ENCODE measurements around the gene OSBP.
"Not testable (repeated sequence)": the region's sequence is repeated elsewhere in the genome, so short reads cannot be mapped to it uniquely, and the experiment has no call there.

OSBP gene

GRCh38 chr11:59550842-59551658 is 64.5 kb downstream of the OSBP start:
- no peaks in the 10 kb centered on the region for H3K27me3 ChIP-seq (ENCODE audit: insufficient read depth, poor library complexity, severe bottlenecking)
- peak; percentile 80 to 91 for DNase-seq (ENCODE audit: low read depth in 1 of 2, low spot score in 1 of 2)
- H3K27ac ChIP-seq (replicated peaks) = peak overlapping the region; percentile 83
- H3K4me3 ChIP-seq (replicated peaks; ENCODE audit: insufficient read depth, low read length) = peak overlapping the region; percentile 61
- peak; percentile 8; the same call in 1 of the 2 replicates for TF ChIP-seq POLR2AphosphoS5 (IDR thresholded peaks at IDR 0.05; ENCODE audit: low read depth)
- TF ChIP-seq, protein P1, sequence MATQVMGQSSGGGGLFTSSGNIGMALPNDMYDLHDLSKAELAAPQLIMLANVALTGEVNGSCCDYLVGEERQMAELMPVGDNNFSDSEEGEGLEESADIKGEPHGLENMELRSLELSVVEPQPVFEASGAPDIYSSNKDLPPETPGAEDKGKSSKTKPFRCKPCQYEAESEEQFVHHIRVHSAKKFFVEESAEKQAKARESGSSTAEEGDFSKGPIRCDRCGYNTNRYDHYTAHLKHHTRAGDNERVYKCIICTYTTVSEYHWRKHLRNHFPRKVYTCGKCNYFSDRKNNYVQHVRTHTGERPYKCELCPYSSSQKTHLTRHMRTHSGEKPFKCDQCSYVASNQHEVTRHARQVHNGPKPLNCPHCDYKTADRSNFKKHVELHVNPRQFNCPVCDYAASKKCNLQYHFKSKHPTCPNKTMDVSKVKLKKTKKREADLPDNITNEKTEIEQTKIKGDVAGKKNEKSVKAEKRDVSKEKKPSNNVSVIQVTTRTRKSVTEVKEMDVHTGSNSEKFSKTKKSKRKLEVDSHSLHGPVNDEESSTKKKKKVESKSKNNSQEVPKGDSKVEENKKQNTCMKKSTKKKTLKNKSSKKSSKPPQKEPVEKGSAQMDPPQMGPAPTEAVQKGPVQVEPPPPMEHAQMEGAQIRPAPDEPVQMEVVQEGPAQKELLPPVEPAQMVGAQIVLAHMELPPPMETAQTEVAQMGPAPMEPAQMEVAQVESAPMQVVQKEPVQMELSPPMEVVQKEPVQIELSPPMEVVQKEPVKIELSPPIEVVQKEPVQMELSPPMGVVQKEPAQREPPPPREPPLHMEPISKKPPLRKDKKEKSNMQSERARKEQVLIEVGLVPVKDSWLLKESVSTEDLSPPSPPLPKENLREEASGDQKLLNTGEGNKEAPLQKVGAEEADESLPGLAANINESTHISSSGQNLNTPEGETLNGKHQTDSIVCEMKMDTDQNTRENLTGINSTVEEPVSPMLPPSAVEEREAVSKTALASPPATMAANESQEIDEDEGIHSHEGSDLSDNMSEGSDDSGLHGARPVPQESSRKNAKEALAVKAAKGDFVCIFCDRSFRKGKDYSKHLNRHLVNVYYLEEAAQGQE (IDR thresholded peaks at IDR 0.05; ENCODE audit: insufficient replicate concordance, low read depth) = no peak
- no peak for TF ChIP-seq GABPA (IDR thresholded peaks at IDR 0.05; ENCODE audit: low read depth)
- no peak for TF ChIP-seq SPI1 (IDR thresholded peaks at IDR 0.05; ENCODE audit: borderline replicate concordance, low read depth)
- no peak for TF ChIP-seq CTCF (IDR thresholded peaks at IDR 0.05; ENCODE audit: insufficient read depth, low read length)

- Histone ChIP-seq H3K27me3 (ENCODE audit: insufficient read depth, poor library complexity, severe bottlenecking) (no peaks in the 10 kb centered on the region), H3K4me3 (replicated peaks; ENCODE audit: insufficient read depth, low read length) (peak overlapping the region; percentile 61), H3K27ac (replicated peaks) (peak overlapping the region; percentile 83)
- TF ChIP-seq, protein P1 (IDR thresholded peaks at IDR 0.05; ENCODE audit: insufficient replicate concordance, low read depth) = no peak
- TF ChIP-seq GABPA (IDR thresholded peaks at IDR 0.05; ENCODE audit: low read depth) (0 out of 2 replicates have a peak, but pooled peaks have one; percentile 29), SPI1 (IDR thresholded peaks at IDR 0.05; ENCODE audit: borderline replicate concordance, low read depth) (no peak), CTCF (IDR thresholded peaks at IDR 0.05; ENCODE audit: insufficient read depth, low read length) (peak; percentile 27)
- DNase-seq (ENCODE audit: low read depth in 1 of 2, low spot score in 1 of 2) = peak; percentile 82 to 91
Observed at GRCh38 chr11:59550368-59550841, 65.2 kb downstream of the OSBP start.

GRCh38 chr11:59548309-59548656 is 67.3 kb downstream of the OSBP start:
- DNase-seq (ENCODE audit: low read depth in 1 of 2, low spot score in 1 of 2) = no peak
- Histone ChIP-seq H3K27me3 (ENCODE audit: insufficient read depth, poor library complexity, severe bottlenecking) (no peaks in the 10 kb centered on the region), H3K4me3 (replicated peaks; ENCODE audit: insufficient read depth, low read length) (no peak overlapping the region), H3K27ac (replicated peaks) (no peak overlapping the region)
- no peak for TF ChIP-seq GABPA (IDR thresholded peaks at IDR 0.05; ENCODE audit: low read depth)
- no peak for TF ChIP-seq POLR2AphosphoS5 (IDR thresholded peaks at IDR 0.05; ENCODE audit: low read depth)
- TF ChIP-seq SPI1 (IDR thresholded peaks at IDR 0.05; ENCODE audit: borderline replicate concordance, low read depth) = no peak
- TF ChIP-seq, protein P1 (IDR thresholded peaks at IDR 0.05; ENCODE audit: insufficient replicate concordance, low read depth) = no peak
- no peak for TF ChIP-seq CTCF (IDR thresholded peaks at IDR 0.05; ENCODE audit: insufficient read depth, low read length)

DNA sequence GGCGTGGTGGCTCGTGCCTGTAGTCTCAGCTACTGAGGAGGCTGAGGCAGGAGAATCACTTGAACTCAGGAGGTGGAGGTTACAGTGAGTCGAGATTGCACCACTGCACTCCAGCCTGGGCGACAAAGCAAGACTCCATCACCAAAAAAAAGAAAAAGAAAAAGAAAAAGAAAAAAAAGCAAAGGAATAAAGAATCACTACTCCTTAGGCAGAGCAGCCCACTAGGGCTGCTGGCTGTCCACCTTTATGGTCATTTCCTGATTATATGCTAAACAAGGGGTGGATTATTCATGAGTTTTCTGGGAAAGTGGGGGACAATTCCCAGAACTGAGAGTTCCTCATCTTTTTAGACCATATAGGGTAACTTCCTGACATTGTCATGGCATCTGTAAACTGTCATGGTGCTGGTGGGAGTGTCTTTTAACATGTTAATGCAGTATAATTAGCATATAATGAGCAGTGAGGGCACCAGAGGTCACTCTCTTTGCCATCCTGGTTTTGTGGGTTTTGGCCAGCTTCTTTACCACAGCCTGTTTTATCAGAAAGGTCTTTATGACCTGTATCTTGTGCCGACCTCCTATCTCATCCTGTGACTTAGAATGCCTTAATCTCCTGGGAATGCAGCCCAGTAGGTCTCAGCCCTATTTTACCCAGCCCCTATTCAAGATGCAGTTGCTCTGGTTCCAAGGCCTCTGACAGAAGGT is 67.8 kb downstream of the OSBP start:
- not testable (repeated sequence) for H3K27ac ChIP-seq (replicated peaks); H3K27me3 ChIP-seq (ENCODE audit: insufficient read depth, poor library complexity, severe bottlenecking); DNase-seq (ENCODE audit: low read depth in 1 of 2, low spot score in 1 of 2); H3K4me3 ChIP-seq (replicated peaks; ENCODE audit: insufficient read depth, low read length)
